GM19240 (cell line): ENCODE measurements around the gene VRK1.

Experiments
- DNase-seq: peaks from one replicate; pipeline ENCODE4 v3.0.0; 2011; ENCODE audit warnings: low spot score; ENCODE audit not compliant: insufficient read length

The VRK1 gene

GRCh38 chr14:96917442-96917963 lies 120.3 kb downstream of the VRK1 start:
- no peak for DNase-seq

- no peak for DNase-seq
Observed at GRCh38 chr14:96920023-96920422, 122.8 kb downstream of the VRK1 start.

- DNase-seq, result no peak
Observed at GRCh38 chr14:96920820-96921219, 123.6 kb downstream of the VRK1 start.

GRCh38 chr14:96922986-96923385 lies 125.8 kb downstream of the VRK1 start:
- DNase-seq, result no peak

- DNase-seq, result no peak
Observed at GRCh38 chr14:96925422-96925821, 128.2 kb downstream of the VRK1 start.

GRCh38 chr14:96926001-96926400 lies 128.8 kb downstream of the VRK1 start:
- DNase-seq, result no peak

- no peak for DNase-seq
Observed at GRCh38 chr14:96928779-96929380, 131.7 kb downstream of the VRK1 start.

- no peak for DNase-seq
Observed at GRCh38 chr14:96929950-96930349, 132.8 kb downstream of the VRK1 start.

GRCh38 chr14:96930526-96930925 lies 133.3 kb downstream of the VRK1 start:
- no peak for DNase-seq
